Measurements from ENCODE around the gene SLC9A1. TPM values are rescaled to one million over a fixed set of nuclear protein-coding genes. Genes with fewer than 3 reads are reported as not detected.

The SLC9A1 gene
- total and polyA plus RNA-seq, 10 donors, result 6.0 to 40.4 (median 27.6) TPM

- Histone ChIP-seq H3K36me3 (peaks cover 0 to 63% (median 16%) of the 10 kb centered on the region in 6 donors), H3K9me3 (no peaks in the 10 kb centered on the region), H3K27ac (no peak overlapping the region), H3K4me3 (no peak overlapping the region), H3K4me1 (peaks cover 31 to 67% (median 44%) of the 10 kb centered on the region in 6 donors), H3K27me3 (replicated peaks in 1 of 7) (no peaks in the 10 kb centered on the region)
- 90 to 97% (median 95%) methylated on average over 7 of the region's 7 CpGs for WGBS, 5 donors
- intact Hi-C loops (cut with DNase I; ENCODE audit: low total_unique reads), result loop anchor here (10.0 kb wide), 2 partner anchors 46 to 86 kb away; partner anchors contain the start of gene SLC9A1
- no peak for DNase-seq
- no peak for TF ChIP-seq POLR2AphosphoS5 (IDR thresholded peaks at IDR 0.05)
- TF ChIP-seq CTCF (IDR thresholded peaks at IDR 0.05 in 8 of 11, conservative IDR thresholded peaks at IDR 0.05 in 3 of 11), result no peak
- TF ChIP-seq POLR2A (IDR thresholded peaks at IDR 0.05), result no peak
These were observed 46.3 kb downstream of the SLC9A1 start for GRCh38 chr1:27108588-27108987.

GRCh38 chr1:27106561-27107323 is 48.2 kb downstream of the SLC9A1 start:
- intact Hi-C loops (cut with DNase I; ENCODE audit: low total_unique reads), result loop anchor here (10.0 kb wide), 2 partner anchors 48 to 88 kb away; partner anchors contain the start of gene SLC9A1

GRCh38 chr1:27105018-27105417 is 49.9 kb downstream of the SLC9A1 start:
- TF ChIP-seq POLR2A (IDR thresholded peaks at IDR 0.05) (no peak), POLR2AphosphoS5 (IDR thresholded peaks at IDR 0.05) (no peak), CTCF (IDR thresholded peaks at IDR 0.05 in 8 of 11, conservative IDR thresholded peaks at IDR 0.05 in 3 of 11) (no peak)
- H3K27me3 ChIP-seq (replicated peaks in 1 of 7), result no peaks in the 10 kb centered on the region
- H3K27ac ChIP-seq, result peak overlapping the region in 2 of 8 donors; percentile 67 to 77
- no peak overlapping the region for H3K4me3 ChIP-seq
- intact Hi-C loops (cut with DNase I; ENCODE audit: low total_unique reads), result loop anchor here (10.0 kb wide), 2 partner anchors 50 to 90 kb away; partner anchors contain the start of gene SLC9A1
- WGBS, 5 donors, result 94 to 100% (median 96%) methylated on average over 2 of the region's 2 CpGs
- no peak for DNase-seq
- peaks cover 11 to 47% (median 20%) of the 10 kb centered on the region in 6 donors for H3K4me1 ChIP-seq
- H3K9me3 ChIP-seq, result no peaks in the 10 kb centered on the region
- peaks cover 0 to 92% (median 35%) of the 10 kb centered on the region in 6 donors for H3K36me3 ChIP-seq

More at GRCh38 chr1:27106561-27107323, 48.2 kb downstream of the SLC9A1 start:
- Histone ChIP-seq H3K36me3 (peaks cover 0 to 76% (median 21%) of the 10 kb centered on the region in 6 donors), H3K4me3 (no peak overlapping the region), H3K27ac (peak overlapping the region in 6 of 8 donors; percentile 46 to 77 (median 59)), H3K4me1 (peaks cover 20 to 60% (median 33%) of the 10 kb centered on the region in 6 donors), H3K27me3 (replicated peaks in 1 of 7) (no peaks in the 10 kb centered on the region), H3K9me3 (no peaks in the 10 kb centered on the region)
- 51 to 84% (median 66%) methylated on average over 3 to 7 of the region's 7 CpGs for WGBS, 5 donors
- no peak for TF ChIP-seq CTCF (IDR thresholded peaks at IDR 0.05 in 8 of 11, conservative IDR thresholded peaks at IDR 0.05 in 3 of 11)
- no peak for TF ChIP-seq POLR2A (IDR thresholded peaks at IDR 0.05)
- peak; percentile 27 to 69 (median 60) for TF ChIP-seq POLR2AphosphoS5 (IDR thresholded peaks at IDR 0.05)
- DNase-seq, result peak; percentile 86

GRCh38 chr1:27103498-27103897 is 51.4 kb downstream of the SLC9A1 start:
- 63 to 87% (median 74%) methylated on average over 4 of the region's 4 CpGs for WGBS, 5 donors
- peaks cover 19 to 47% (median 29%) of the 10 kb centered on the region in 6 donors for H3K4me1 ChIP-seq
- intact Hi-C loops (cut with DNase I; ENCODE audit: low total_unique reads), result loop anchor here (2.0 to 10.0 kb wide), 3 partner anchors 51 to 179 kb away; partner anchors contain the start of gene SLC9A1
- peak overlapping the region in 2 of 8 donors; percentile 13 to 24 for H3K27ac ChIP-seq
- no peaks in the 10 kb centered on the region for H3K9me3 ChIP-seq
- no peak for DNase-seq
- no peak overlapping the region for H3K4me3 ChIP-seq
- no peaks in the 10 kb centered on the region for H3K27me3 ChIP-seq (replicated peaks in 1 of 7)
- TF ChIP-seq POLR2AphosphoS5 (IDR thresholded peaks at IDR 0.05), result no peak
- no peak for TF ChIP-seq CTCF (IDR thresholded peaks at IDR 0.05 in 8 of 11, conservative IDR thresholded peaks at IDR 0.05 in 3 of 11)
- no peak for TF ChIP-seq POLR2A (IDR thresholded peaks at IDR 0.05)
- H3K36me3 ChIP-seq, result peaks cover 0 to 89% (median 37%) of the 10 kb centered on the region in 6 donors

Measured in spleen (tissue), 11 donors.